Measurements from ENCODE around the gene CSGALNACT2.

The CSGALNACT2 gene

DNA sequence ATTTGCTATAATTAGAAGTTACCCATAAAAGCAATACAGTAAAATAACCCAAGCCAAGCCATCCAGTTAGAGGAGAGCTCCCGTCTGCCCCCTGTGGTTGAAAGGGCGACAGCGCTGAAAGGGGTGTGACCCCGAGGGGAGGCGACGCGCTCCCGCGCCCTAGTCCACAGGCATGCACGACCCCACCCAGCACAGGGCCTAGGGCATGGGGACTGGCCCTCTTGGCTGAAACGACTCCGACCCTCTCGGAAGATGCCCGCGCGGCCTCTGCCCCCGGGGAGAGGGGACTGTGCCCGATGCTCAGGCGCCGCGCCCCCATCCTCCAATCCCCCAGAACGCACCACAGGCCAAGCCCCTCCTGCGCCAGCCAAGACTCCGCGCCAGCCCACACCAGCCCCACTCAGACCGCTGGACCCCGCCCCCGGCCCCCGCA is 64.0 kb downstream of the CSGALNACT2 start:
- H3K9ac ChIP-seq (ENCODE audit: low read length): no peak overlapping the region
- peaks cover 28% of the 10 kb centered on the region for H3K36me3 ChIP-seq (ENCODE audit: control insufficient read depth, low read depth, low read length)

DNA sequence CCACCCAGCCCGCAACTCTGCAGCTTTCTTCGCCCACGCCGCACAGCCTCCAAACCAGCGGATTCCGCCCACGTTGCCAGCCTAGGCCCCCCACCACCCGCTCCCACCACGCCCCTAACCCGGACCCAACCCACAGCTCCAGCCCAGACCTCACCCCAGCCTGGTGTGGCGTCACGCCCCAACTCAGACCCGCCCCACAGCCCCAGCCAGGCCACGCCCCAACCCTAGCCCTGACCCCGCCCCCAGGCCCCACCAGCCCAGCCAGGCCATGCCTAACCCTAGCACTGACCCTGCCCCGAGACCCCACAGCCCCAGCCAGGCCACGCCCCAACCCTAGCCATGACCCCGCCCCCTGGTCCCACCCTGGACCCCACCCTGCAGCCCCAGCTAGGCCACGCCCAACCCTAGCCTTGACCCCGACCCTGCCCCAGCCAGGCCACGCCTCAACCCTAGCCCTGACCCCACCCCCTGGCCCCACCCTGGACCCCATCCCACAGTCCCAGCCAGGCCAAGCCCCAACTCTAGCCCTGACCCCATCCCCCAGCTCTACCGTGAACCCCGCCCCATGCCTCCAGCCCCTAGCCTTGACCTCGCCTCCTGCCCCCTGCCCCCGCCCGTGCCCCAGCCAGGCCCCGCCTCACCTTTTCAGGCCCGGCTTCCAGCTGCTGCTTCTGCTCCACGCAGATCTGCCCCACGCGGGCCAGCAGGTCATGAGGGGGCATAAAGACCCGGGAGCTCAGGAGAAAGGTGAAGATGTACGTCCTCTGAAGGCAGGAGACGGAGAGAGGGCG is 64.6 kb downstream of the CSGALNACT2 start:
- Histone ChIP-seq H3K27me3 (ENCODE audit: control insufficient read depth, insufficient read depth, low read length) (no peaks in the 10 kb centered on the region), H3K9me3 (ENCODE audit: control insufficient read depth, low read depth, low read length) (no peaks in the 10 kb centered on the region), H3K4me3 (ENCODE audit: low read length) (peak overlapping the region; percentile 80), H3K4me1 (ENCODE audit: control insufficient read depth, low read depth, low read length) (peaks cover 3% of the 10 kb centered on the region), H3K9ac (ENCODE audit: low read length) (peak overlapping the region; percentile 31), H3K27ac (ENCODE audit: low read length) (no peak overlapping the region), H3K36me3 (ENCODE audit: control insufficient read depth, low read depth, low read length) (peaks cover 22% of the 10 kb centered on the region)

More for the DNA sequence above, 64.0 kb downstream of the CSGALNACT2 start:
- Histone ChIP-seq H3K4me1 (ENCODE audit: control insufficient read depth, low read depth, low read length) (peaks cover 3% of the 10 kb centered on the region), H3K9me3 (ENCODE audit: control insufficient read depth, low read depth, low read length) (no peaks in the 10 kb centered on the region), H3K27ac (ENCODE audit: low read length) (no peak overlapping the region), H3K27me3 (ENCODE audit: control insufficient read depth, insufficient read depth, low read length) (no peaks in the 10 kb centered on the region), H3K4me3 (ENCODE audit: low read length) (peak overlapping the region; percentile 77)

DNA sequence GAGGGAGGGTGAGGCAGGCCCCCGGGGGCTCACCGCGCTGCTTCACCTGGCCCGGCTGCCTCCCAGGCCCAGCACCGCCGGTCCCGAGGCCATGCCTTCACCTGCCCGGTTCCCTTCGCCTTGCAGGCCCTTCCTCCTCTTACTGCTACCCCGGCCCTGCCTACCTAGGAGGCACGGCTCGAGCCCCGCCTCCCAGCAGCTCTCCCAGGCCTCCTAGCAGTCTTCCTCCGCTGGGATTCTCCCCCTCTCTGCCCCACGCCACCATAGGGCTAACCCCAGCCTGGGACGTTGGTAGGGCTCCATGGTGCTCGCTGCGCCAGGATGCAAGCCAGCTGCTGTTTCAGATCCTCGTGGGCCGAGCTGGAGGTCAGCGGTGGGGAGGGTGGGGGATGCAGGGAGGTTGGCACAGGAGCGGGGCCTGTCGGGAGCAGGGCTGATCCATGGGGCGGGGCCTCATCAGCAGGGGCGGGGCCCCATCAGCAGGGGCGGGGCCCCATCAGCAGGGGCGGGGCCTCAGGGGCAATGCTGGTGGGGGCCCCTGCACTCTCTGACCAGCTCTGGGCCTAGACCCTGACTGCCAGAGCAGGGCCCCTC is 65.3 kb downstream of the CSGALNACT2 start:
- H3K9ac ChIP-seq (ENCODE audit: low read length): peak overlapping the region; percentile 31
- no peaks in the 10 kb centered on the region for H3K9me3 ChIP-seq (ENCODE audit: control insufficient read depth, low read depth, low read length)
- peak overlapping the region; percentile 80 for H3K4me3 ChIP-seq (ENCODE audit: low read length)
- H3K27me3 ChIP-seq (ENCODE audit: control insufficient read depth, insufficient read depth, low read length): no peaks in the 10 kb centered on the region
- H3K27ac ChIP-seq (ENCODE audit: low read length): peak overlapping the region; percentile 37
- peaks cover 3% of the 10 kb centered on the region for H3K4me1 ChIP-seq (ENCODE audit: control insufficient read depth, low read depth, low read length)
- H3K36me3 ChIP-seq (ENCODE audit: control insufficient read depth, low read depth, low read length): peaks cover 17% of the 10 kb centered on the region

DNA sequence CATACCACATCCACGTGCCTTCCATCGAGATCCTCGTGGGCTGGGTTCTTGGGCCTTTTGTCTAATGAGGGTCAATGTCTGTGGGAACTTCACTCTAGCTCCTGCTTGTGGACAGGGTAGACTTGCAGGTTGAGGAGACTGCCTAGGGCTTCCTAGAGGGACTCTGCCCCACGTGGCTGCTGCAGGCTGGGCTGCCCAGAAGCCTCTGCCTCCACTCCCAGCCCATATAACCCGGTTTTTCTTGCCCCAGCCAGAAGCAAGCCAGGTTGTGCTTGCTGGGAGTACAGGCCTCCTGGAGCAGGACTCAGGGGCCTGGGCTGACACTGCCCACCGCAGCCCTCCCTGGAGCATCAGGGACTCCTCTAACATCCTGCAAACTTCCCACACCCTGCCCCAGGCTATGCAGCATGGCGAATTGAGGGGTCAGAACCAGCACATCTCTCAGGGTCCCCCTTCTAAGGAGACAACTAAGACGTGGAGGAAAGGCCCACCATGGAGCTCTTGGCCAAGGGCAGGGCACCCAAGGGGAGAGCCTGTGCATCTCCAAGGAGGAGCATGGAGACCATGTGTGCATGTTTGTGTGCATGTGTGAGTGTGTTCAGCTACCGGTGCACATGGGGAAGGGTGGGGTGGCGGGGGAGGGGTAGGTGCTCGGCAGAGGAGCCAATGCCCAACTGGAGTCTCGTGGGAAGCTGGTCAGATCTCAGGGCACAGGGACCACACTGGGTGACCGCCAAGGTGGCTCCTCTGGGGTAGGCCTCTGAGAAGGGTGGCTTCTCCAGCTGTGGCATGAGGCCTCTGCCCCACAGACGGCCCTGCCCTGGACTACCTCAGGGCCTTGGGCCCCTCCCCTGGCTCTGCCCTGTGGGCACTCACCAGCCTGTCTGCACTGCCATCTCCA is 66.0 kb downstream of the CSGALNACT2 start:
- Histone ChIP-seq H3K4me1 (ENCODE audit: control insufficient read depth, low read depth, low read length) (peaks cover 3% of the 10 kb centered on the region), H3K27me3 (ENCODE audit: control insufficient read depth, insufficient read depth, low read length) (no peaks in the 10 kb centered on the region), H3K9me3 (ENCODE audit: control insufficient read depth, low read depth, low read length) (no peaks in the 10 kb centered on the region), H3K9ac (ENCODE audit: low read length) (no peak overlapping the region), H3K4me3 (ENCODE audit: low read length) (no peak overlapping the region), H3K27ac (ENCODE audit: low read length) (no peak overlapping the region), H3K36me3 (ENCODE audit: control insufficient read depth, low read depth, low read length) (peaks cover 12% of the 10 kb centered on the region)

DNA sequence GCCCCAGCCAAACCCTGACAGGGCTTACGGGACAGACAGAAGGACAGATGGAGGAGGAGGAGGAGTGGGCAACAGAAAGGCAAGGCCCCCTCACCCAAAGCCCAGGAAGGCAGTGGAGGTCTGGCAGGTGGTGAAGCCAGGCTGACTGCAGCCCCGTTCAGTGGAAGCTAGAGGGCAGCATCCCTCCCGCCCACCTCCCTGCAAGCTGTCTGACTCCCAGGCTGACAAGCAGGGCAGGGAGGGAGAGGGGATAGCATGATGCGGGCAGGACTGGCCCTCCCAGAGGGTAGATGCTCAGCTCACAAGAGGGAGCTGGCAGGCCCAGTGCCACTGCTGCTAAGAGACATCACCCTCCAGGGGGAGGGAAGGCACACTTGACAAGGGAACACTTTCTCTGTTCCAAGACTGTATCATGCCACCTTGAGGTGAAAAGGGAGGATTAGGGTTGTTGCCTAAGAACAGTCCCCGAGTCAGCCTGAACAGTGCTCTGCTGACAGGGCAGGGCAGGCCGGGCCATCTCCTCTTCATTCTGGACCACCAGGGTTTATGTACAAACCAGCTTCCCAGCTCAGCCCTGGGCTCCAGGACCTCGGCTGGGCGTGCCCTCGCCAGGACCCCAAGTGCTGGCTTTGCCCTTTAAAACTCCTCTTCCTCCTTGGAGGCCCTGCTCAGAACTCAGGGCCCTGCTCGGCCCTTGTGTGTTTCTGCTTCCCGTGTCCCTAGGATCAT is 66.9 kb downstream of the CSGALNACT2 start:
- Histone ChIP-seq H3K4me1 (ENCODE audit: control insufficient read depth, low read depth, low read length) (peaks cover 3% of the 10 kb centered on the region), H3K36me3 (ENCODE audit: control insufficient read depth, low read depth, low read length) (peaks cover 5% of the 10 kb centered on the region), H3K27me3 (ENCODE audit: control insufficient read depth, insufficient read depth, low read length) (no peaks in the 10 kb centered on the region), H3K9me3 (ENCODE audit: control insufficient read depth, low read depth, low read length) (no peaks in the 10 kb centered on the region), H3K4me3 (ENCODE audit: low read length) (no peak overlapping the region), H3K9ac (ENCODE audit: low read length) (no peak overlapping the region), H3K27ac (ENCODE audit: low read length) (no peak overlapping the region)

DNA sequence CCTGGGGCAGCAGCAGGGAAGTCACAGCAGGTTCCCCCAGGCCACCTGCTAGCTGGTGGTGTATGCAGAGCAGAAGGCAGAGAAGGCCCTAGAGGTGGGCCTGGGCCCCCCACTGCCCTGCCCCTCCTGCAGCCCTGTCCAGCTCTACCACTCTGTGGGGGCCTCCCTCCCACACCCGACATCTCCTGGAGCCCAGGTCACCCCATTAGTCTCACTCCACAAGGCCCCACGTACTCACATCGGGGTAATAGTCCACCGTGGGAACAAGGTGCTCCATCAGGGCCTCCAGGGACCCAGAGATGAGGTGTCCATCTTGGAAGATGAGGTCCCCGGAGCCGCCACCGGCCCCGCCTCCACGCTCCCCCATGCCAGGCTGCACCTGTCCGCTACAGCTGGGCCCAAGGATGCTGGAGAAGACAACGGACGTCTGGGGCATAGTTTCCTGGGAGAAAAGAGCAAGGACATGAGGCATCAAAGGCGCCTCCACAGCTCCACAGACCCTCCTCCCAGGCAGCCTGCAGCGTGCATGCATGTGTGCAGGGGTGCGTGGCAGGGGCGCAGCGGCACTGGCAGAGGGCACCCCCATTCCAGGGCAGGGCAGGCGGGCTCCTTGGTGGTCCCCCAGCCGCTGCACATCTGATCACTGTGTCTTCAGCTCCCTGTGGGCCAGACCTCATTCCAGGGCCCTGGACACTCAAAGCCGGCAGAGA is 67.6 kb downstream of the CSGALNACT2 start:
- Histone ChIP-seq H3K27ac (ENCODE audit: low read length) (no peak overlapping the region), H3K4me3 (ENCODE audit: low read length) (no peak overlapping the region), H3K9ac (ENCODE audit: low read length) (no peak overlapping the region)

DNA sequence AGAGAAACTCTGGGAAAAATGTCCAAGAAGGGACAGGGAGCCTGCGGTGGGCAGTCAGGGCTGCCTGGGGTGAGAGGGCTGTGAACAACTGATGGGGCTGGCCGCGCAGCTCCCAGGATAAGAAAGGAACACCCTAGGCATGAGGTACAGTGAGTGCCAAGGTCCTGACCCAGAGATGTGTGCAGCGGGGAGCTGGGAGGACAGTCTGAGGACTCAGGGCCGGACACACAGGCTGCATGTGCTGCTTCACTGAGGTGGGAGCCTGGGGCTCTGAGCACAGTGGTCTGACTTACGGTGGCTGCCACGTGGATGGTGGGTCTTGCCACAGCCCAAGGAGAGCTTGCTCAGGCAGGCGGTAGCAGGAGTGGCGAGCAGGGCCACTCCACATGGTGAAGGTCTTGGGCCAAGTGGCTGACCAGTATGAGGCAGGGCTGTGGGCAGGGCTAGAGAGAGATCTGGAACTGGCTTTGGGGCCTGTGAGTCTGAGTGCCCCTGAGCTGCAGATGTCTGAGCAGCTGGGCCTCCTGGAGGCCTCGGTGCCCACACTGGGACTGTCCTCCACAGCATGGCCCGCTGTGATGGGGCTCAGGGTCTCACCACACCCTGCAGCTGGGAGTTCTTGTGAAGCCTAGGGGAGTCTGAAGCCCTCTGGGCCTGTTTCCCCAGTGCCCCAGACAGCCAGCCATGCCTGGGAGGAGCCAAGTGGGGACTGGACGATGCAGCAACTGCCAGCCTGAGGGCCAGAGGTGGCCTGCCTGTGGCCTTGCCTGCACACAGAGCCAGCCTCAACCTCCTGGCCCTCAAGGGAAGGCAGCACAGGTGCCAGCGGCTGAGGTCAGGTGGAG is 68.4 kb downstream of the CSGALNACT2 start:
- H3K27ac ChIP-seq (ENCODE audit: low read length): no peak overlapping the region
- no peaks in the 10 kb centered on the region for H3K27me3 ChIP-seq (ENCODE audit: control insufficient read depth, insufficient read depth, low read length)
- no peaks in the 10 kb centered on the region for H3K36me3 ChIP-seq (ENCODE audit: control insufficient read depth, low read depth, low read length)
- no peaks in the 10 kb centered on the region for H3K9me3 ChIP-seq (ENCODE audit: control insufficient read depth, low read depth, low read length)
- no peak overlapping the region for H3K9ac ChIP-seq (ENCODE audit: low read length)
- peaks cover 3% of the 10 kb centered on the region for H3K4me1 ChIP-seq (ENCODE audit: control insufficient read depth, low read depth, low read length)
- H3K4me3 ChIP-seq (ENCODE audit: low read length): no peak overlapping the region

More for the DNA sequence above, 67.6 kb downstream of the CSGALNACT2 start:
- Histone ChIP-seq H3K4me1 (ENCODE audit: control insufficient read depth, low read depth, low read length) (peaks cover 3% of the 10 kb centered on the region), H3K36me3 (ENCODE audit: control insufficient read depth, low read depth, low read length) (no peaks in the 10 kb centered on the region), H3K9me3 (ENCODE audit: control insufficient read depth, low read depth, low read length) (no peaks in the 10 kb centered on the region), H3K27me3 (ENCODE audit: control insufficient read depth, insufficient read depth, low read length) (no peaks in the 10 kb centered on the region)

DNA sequence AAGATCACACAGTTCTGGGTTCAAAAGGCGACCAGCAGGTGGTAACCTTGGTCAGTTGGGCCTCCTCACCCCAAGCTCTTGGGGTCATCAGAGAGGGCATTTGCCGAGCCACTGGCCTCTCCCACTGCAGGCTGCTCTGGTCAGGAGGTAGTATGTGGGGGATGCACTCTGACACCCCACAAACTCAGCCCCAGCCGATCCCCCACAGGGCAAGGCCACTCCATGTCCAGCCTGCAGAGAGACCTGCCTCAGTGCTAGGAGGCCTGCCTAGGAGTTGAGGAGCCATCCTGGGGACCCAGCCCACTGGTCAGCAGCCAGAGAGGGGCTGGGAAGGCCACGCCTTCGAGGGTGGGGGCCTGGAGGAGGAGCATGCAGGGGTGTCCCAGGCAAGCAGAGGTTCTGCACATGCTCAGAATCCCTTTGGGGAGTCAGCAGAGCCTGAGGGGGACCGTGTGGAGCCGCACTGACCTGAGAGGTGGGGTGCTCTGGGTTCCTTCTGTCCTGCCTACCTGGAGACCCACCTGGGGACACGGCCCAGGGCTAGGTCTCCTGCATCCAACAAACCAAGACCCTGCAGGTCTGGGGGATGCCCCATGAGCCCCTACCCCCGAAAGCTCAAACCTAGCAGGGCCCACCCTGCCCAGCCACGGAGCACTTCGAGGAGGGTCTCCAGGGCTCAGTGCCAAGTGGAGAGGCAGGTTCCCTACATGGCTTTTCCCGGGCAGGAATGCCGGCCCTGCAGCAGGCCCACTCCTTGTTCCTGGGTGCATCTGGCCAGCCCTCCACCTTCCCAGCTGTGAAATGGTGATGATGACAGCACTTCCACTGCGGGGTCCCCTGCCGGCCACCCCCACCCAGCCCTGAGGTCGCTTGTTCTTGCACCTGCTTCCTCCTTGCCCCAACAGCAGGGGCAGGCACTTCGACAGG is 70.2 kb downstream of the CSGALNACT2 start:
- H3K36me3 ChIP-seq (ENCODE audit: control insufficient read depth, low read depth, low read length): no peaks in the 10 kb centered on the region
- no peaks in the 10 kb centered on the region for H3K9me3 ChIP-seq (ENCODE audit: control insufficient read depth, low read depth, low read length)
- H3K27me3 ChIP-seq (ENCODE audit: control insufficient read depth, insufficient read depth, low read length): no peaks in the 10 kb centered on the region
- H3K27ac ChIP-seq (ENCODE audit: low read length): no peak overlapping the region
- H3K4me1 ChIP-seq (ENCODE audit: control insufficient read depth, low read depth, low read length): no peaks in the 10 kb centered on the region
- H3K9ac ChIP-seq (ENCODE audit: low read length): no peak overlapping the region
- H3K4me3 ChIP-seq (ENCODE audit: low read length): no peak overlapping the region

DNA sequence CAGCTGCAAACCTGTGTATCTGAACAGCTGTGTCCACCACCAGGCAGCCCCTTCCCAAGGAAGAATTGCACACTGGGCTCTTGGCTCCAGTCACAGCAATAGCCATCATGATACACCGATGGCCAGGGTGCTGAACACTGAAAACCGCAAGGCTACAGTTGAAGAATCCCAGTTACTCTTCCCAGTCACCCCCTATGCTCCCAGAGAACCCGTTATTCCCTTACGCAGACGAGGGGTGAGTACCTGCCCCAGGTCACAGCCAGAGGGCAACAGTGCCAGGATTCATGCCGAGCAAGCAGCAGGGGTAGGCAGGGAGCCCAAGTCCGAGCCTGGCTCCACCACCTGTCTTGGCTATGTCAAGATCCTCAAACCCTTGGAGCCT is 70.8 kb downstream of the CSGALNACT2 start:
- H3K9ac ChIP-seq (ENCODE audit: low read length): no peak overlapping the region
- H3K4me1 ChIP-seq (ENCODE audit: control insufficient read depth, low read depth, low read length): no peaks in the 10 kb centered on the region
- H3K4me3 ChIP-seq (ENCODE audit: low read length): no peak overlapping the region
- no peak overlapping the region for H3K27ac ChIP-seq (ENCODE audit: low read length)
- no peaks in the 10 kb centered on the region for H3K9me3 ChIP-seq (ENCODE audit: control insufficient read depth, low read depth, low read length)
- no peaks in the 10 kb centered on the region for H3K27me3 ChIP-seq (ENCODE audit: control insufficient read depth, insufficient read depth, low read length)
- no peaks in the 10 kb centered on the region for H3K36me3 ChIP-seq (ENCODE audit: control insufficient read depth, low read depth, low read length)
